HG03520 (cell line): ENCODE measurements around the gene KLHDC4.

ENCODE experiments used
- ATAC-seq: cut with Tn5 transposase; IDR thresholded peaks from one replicate; pipeline ENCODE4 v1.9.1; 2021; ENCODE audit warnings: mild to moderate bottlenecking, moderate library complexity; ENCODE audit not compliant: unreplicated experiment

Gene KLHDC4

GRCh38 chr16:87664792-87665191 lies 101.0 kb downstream of the KLHDC4 start:
- ATAC-seq, result no peak

- no peak for ATAC-seq
These were observed 103.3 kb downstream of the KLHDC4 start for GRCh38 chr16:87662254-87663204.

DNA sequence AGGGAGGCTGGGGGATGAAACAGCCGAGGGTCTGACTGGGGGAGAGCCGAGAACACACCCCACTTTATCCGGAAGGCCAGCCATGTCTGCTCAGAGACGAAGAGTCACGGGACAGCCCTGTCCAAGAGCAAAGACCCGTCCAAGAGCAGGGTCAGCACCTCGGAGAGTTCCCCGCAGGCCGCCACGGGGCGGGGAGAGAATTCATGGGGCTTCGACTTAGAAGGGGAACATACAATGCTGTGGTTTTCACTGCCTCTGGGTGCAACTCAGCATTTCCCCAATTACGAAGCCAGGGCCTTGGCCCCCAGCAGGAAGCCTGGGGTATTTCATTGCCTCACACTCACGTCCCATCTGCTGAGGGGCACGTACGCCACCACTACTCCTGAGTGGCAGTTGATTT lies 104.2 kb downstream of the KLHDC4 start:
- ATAC-seq, result no peak

GRCh38 chr16:87658564-87659225 lies 107.1 kb downstream of the KLHDC4 start:
- ATAC-seq, result no peak
